NB4 (cell line): ENCODE data around the gene OLFM1.

ENCODE experiments used
- MYC ChIP-seq: IDR thresholded peaks from 2 replicates; pipeline ENCODE4 v1.6.1; 2011; ENCODE audit warnings: low read depth, low read length
- POLR2A ChIP-seq: IDR thresholded peaks from 2 replicates; pipeline ENCODE4 v1.6.1; 2011; ENCODE audit warnings: mild to moderate bottlenecking; ENCODE audit not compliant: insufficient read length; ENCODE audit errors: extremely low read depth
- TF ChIP-seq, protein P1 (sequence below): IDR thresholded peaks from one replicate; pipeline ENCODE4 v1.5.1; 2012; ENCODE audit warnings: low read depth, low read length
- TF ChIP-seq, protein P2 (sequence below): IDR thresholded peaks from 2 replicates; pipeline ENCODE4 v1.6.1; 2011; ENCODE audit warnings: low read depth, low read length

DNA sequence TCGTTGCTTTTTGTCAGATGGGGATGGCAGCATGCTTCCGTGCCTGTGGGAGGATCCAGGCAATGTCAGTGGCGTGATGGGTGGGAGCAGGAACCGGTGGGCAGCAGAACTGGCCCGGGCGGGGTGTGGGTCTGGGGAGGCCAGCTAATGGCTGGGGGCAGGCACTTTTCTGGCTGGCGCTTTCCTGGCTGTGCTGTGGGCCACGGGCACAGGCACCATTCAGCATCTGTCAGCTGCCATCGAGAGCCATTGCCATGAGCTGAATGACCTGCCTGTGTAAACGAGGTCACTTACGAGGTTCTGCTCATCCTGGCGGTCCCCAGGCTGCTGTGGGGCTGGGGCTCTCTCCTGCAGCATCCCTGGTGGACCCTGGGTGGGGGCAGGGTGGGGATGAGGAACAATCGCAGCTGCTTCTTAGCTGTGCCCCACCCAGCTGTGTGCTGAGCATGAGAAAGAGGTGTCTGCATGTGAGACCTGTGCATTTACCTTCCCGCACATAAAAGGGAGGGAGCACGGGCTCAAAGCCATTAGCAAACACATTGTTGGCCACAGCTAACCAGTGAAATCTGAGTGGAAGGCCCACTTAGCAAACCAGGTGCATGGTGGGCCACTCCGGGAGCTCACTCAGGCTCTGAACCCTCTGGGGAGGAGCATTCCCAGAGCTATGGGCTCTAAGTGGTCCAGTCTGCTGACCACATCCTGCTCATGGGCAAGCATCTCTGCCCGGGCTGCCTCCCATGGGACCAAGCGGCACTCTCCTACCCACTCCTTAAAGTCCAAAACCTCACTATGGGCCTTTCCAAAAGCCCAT, 41.3 kb upstream of the OLFM1 start:
- TF ChIP-seq, protein P1, sequence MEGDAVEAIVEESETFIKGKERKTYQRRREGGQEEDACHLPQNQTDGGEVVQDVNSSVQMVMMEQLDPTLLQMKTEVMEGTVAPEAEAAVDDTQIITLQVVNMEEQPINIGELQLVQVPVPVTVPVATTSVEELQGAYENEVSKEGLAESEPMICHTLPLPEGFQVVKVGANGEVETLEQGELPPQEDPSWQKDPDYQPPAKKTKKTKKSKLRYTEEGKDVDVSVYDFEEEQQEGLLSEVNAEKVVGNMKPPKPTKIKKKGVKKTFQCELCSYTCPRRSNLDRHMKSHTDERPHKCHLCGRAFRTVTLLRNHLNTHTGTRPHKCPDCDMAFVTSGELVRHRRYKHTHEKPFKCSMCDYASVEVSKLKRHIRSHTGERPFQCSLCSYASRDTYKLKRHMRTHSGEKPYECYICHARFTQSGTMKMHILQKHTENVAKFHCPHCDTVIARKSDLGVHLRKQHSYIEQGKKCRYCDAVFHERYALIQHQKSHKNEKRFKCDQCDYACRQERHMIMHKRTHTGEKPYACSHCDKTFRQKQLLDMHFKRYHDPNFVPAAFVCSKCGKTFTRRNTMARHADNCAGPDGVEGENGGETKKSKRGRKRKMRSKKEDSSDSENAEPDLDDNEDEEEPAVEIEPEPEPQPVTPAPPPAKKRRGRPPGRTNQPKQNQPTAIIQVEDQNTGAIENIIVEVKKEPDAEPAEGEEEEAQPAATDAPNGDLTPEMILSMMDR, result no peak
- TF ChIP-seq POLR2A, result no peak
- TF ChIP-seq MYC, result no peak
- TF ChIP-seq, protein P2, sequence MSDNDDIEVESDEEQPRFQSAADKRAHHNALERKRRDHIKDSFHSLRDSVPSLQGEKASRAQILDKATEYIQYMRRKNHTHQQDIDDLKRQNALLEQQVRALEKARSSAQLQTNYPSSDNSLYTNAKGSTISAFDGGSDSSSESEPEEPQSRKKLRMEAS, result no peak
